ENCODE measurements around the gene RAB11FIP3. TPM values are rescaled to one million over a fixed set of nuclear protein-coding genes. Genes with fewer than 3 reads are reported as not detected.

Gene RAB11FIP3
- total RNA-seq, 1 experiment from 2014 or later: 35.8 TPM

- H3K4me3 Mint-ChIP-seq (ENCODE audit: unreplicated experiment): peak overlapping the region; percentile 47
- H3K27ac Mint-ChIP-seq (ENCODE audit: unreplicated experiment): peak overlapping the region; percentile 79
- Histone ChIP-seq H3K4me3 (ENCODE audit: low read depth, low read length) (no peak overlapping the region), H3K36me3 (ENCODE audit: control insufficient read depth, insufficient read depth, low read length) (no peaks in the 10 kb centered on the region), H3K9me3 (no peaks in the 10 kb centered on the region), H3K4me1 (peaks cover 28% of the 10 kb centered on the region), H3K27me3 (replicated peaks; ENCODE audit: control insufficient read depth, insufficient read depth, low read length) (no peaks in the 10 kb centered on the region)
- DNase-seq: peak; percentile 70 to 72
- TF ChIP-seq, protein P1, sequence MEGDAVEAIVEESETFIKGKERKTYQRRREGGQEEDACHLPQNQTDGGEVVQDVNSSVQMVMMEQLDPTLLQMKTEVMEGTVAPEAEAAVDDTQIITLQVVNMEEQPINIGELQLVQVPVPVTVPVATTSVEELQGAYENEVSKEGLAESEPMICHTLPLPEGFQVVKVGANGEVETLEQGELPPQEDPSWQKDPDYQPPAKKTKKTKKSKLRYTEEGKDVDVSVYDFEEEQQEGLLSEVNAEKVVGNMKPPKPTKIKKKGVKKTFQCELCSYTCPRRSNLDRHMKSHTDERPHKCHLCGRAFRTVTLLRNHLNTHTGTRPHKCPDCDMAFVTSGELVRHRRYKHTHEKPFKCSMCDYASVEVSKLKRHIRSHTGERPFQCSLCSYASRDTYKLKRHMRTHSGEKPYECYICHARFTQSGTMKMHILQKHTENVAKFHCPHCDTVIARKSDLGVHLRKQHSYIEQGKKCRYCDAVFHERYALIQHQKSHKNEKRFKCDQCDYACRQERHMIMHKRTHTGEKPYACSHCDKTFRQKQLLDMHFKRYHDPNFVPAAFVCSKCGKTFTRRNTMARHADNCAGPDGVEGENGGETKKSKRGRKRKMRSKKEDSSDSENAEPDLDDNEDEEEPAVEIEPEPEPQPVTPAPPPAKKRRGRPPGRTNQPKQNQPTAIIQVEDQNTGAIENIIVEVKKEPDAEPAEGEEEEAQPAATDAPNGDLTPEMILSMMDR (IDR thresholded peaks at IDR 0.05; ENCODE audit: insufficient read depth in 1 of 2, low read depth in 1 of 2, low read length in 1 of 2, severe bottlenecking in 1 of 2, unreplicated experiment in 1 of 2): no peak
- CTCF ChIA-PET: interaction anchor here (0.6 to 0.8 kb wide), 2 partner anchors 18 to 58 kb away, joined by 3 to 4 read pairs; partner anchors contain the start of gene RAB11FIP3
- H3K4me1 Mint-ChIP-seq (ENCODE audit: low read depth, unreplicated experiment): peaks cover 22% of the 10 kb centered on the region
- POLR2A ChIA-PET: no interaction called here
- BruUV-seq (replicated peaks): no TSS peak
- H3K36me3 Mint-ChIP-seq (ENCODE audit: insufficient read depth, unreplicated experiment): peaks cover 6% of the 10 kb centered on the region
- no peaks in the 10 kb centered on the region for H3K9me3 Mint-ChIP-seq (ENCODE audit: unreplicated experiment)
- intact Hi-C loops (cut with micrococcal nuclease; ENCODE audit: unreplicated experiment): loop anchor here (10.0 kb wide), 1 partner anchor 59 kb away; the partner anchor contains the start of gene RAB11FIP3
- H3K27me3 Mint-ChIP-seq (ENCODE audit: insufficient read depth, unreplicated experiment): no peaks in the 10 kb centered on the region
Measured at GRCh38 chr16:483341-484075, 58.1 kb downstream of the RAB11FIP3 start.

DNA sequence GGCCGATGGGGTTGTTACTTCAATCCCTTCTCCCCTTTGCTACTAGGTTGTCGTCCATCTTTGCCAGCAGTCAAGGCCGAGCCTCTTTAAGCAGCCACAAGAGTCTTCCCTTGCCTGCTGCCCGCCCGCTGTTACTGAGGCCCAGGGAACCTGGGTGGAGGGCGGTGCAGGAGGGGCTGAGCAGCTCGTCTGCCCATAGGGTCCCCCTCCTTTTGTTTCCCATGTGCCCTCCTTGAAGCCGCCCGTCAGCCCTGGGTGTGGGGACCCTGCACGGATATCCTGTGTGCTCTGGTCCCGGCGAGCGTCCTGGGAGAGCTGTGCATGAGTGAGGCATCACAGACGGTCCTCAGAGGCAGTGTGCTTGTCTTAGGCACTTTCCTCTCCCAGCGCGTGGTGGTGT lies 64.2 kb downstream of the RAB11FIP3 start:
- intact Hi-C loops (cut with micrococcal nuclease; ENCODE audit: unreplicated experiment): loop anchor here (10.0 kb wide), 1 partner anchor 65 kb away; the partner anchor contains the start of gene RAB11FIP3
- no peaks in the 10 kb centered on the region for H3K36me3 ChIP-seq (ENCODE audit: control insufficient read depth, insufficient read depth, low read length)
- H3K9me3 Mint-ChIP-seq (ENCODE audit: unreplicated experiment): no peaks in the 10 kb centered on the region
- ChIA-PET POLR2A (no interaction called here), CTCF (no interaction called here)
- H3K27me3 ChIP-seq (replicated peaks; ENCODE audit: control insufficient read depth, insufficient read depth, low read length): no peaks in the 10 kb centered on the region
- peaks cover 6% of the 10 kb centered on the region for H3K36me3 Mint-ChIP-seq (ENCODE audit: insufficient read depth, unreplicated experiment)
- H3K4me3 Mint-ChIP-seq (ENCODE audit: unreplicated experiment): no peak overlapping the region
- no peaks in the 10 kb centered on the region for H3K27me3 Mint-ChIP-seq (ENCODE audit: insufficient read depth, unreplicated experiment)
- H3K27ac Mint-ChIP-seq (ENCODE audit: unreplicated experiment): no peak overlapping the region
- TF ChIP-seq, protein P1 (IDR thresholded peaks at IDR 0.05; ENCODE audit: insufficient read depth in 1 of 2, low read depth in 1 of 2, low read length in 1 of 2, severe bottlenecking in 1 of 2, unreplicated experiment in 1 of 2): no peak
- H3K9me3 ChIP-seq: no peaks in the 10 kb centered on the region
- no TSS peak for BruUV-seq (replicated peaks)
- no peaks in the 10 kb centered on the region for H3K4me1 Mint-ChIP-seq (ENCODE audit: low read depth, unreplicated experiment)
- no peak overlapping the region for H3K4me3 ChIP-seq (ENCODE audit: low read depth, low read length)
- no peak for DNase-seq
- peaks cover 3% of the 10 kb centered on the region; the same call in 1 of the 2 replicates for H3K4me1 ChIP-seq

- H3K9me3 ChIP-seq: no peaks in the 10 kb centered on the region
- Mint-ChIP-seq H3K27ac (ENCODE audit: unreplicated experiment) (no peak overlapping the region), H3K4me1 (ENCODE audit: low read depth, unreplicated experiment) (no peaks in the 10 kb centered on the region), H3K9me3 (ENCODE audit: unreplicated experiment) (no peaks in the 10 kb centered on the region), H3K4me3 (ENCODE audit: unreplicated experiment) (no peak overlapping the region), H3K27me3 (ENCODE audit: insufficient read depth, unreplicated experiment) (no peaks in the 10 kb centered on the region), H3K36me3 (ENCODE audit: insufficient read depth, unreplicated experiment) (peaks cover 6% of the 10 kb centered on the region)
- H3K4me1 ChIP-seq: no peaks in the 10 kb centered on the region
- H3K4me3 ChIP-seq (ENCODE audit: low read depth, low read length): no peak overlapping the region
- no peak for DNase-seq
- no peaks in the 10 kb centered on the region for H3K36me3 ChIP-seq (ENCODE audit: control insufficient read depth, insufficient read depth, low read length)
- CTCF ChIA-PET: no interaction called here
- H3K27me3 ChIP-seq (replicated peaks; ENCODE audit: control insufficient read depth, insufficient read depth, low read length): no peaks in the 10 kb centered on the region
- no TSS peak for BruUV-seq (replicated peaks)
- intact Hi-C loops (cut with micrococcal nuclease; ENCODE audit: unreplicated experiment): no loop called here
- TF ChIP-seq, protein P1 (IDR thresholded peaks at IDR 0.05; ENCODE audit: insufficient read depth in 1 of 2, low read depth in 1 of 2, low read length in 1 of 2, severe bottlenecking in 1 of 2, unreplicated experiment in 1 of 2): no peak
- POLR2A ChIA-PET: no interaction called here
Measured at GRCh38 chr16:490768-491167, 65.3 kb downstream of the RAB11FIP3 start.

All from Caco-2 (cell line).